Thoracic aorta (tissue), 2 donors: ENCODE results near the gene BICRAL. TPM values are rescaled to one million over a fixed set of nuclear protein-coding genes. Genes with fewer than 3 reads are reported as not detected.

Experiments used
- ATAC-seq: fragments of 150-250 bp; one replicate; pipeline ENCODE4 v1.8.0; 2017; ENCODE audit warnings: low read depth; ENCODE audit not compliant: insufficient number of reproducible peaks, low FRiP score
- DNase-seq: peaks from one replicate; pipeline ENCODE4 v3.0.0-alpha.2; 2020; ENCODE audit warnings: low spot score
- H3K27ac ChIP-seq, 2 donors: fragments of 200-600 bp; sonication (generic); 1 replicate in 1 of 2; 2 replicates in 1 of 2; pipeline ENCODE4 v1.5.1; 2016; ENCODE audit warnings: mild to moderate bottlenecking in 2 of 2, moderate library complexity in 2 of 2
- H3K27me3 ChIP-seq: fragments of 200-600 bp; sonication (generic); replicated peaks from 2 replicates; pipeline ENCODE4 v1.6.0; 2016; ENCODE audit warnings: mild to moderate bottlenecking; ENCODE audit not compliant: insufficient read depth
- H3K36me3 ChIP-seq: fragments of 200-600 bp; sonication (generic); one replicate; pipeline ENCODE4 v1.5.1; 2016
- H3K4me1 ChIP-seq, 2 donors: fragments of 200-600 bp; sonication (generic); 1 replicate in 1 of 2; 2 replicates in 1 of 2; pipeline versions ENCODE4 v1.5.1 to v1.6.0; 2016; ENCODE audit warnings: low read depth in 2 of 2, mild to moderate bottlenecking in 1 of 2; ENCODE audit not compliant: control insufficient read depth in 1 of 2
- H3K4me3 ChIP-seq: fragments of 200-600 bp; sonication (generic); 2 replicates; pipeline ENCODE4 v1.5.1; 2016; ENCODE audit warnings: mild to moderate bottlenecking
- H3K9me3 ChIP-seq: fragments of 200-600 bp; sonication (generic); 2 replicates; pipeline ENCODE4 v1.5.1; 2016
- total RNA-seq, 2 donors: library from RNA; depleted of rRNA; stranded (reverse); fragments of >200 nt; gene quantifications; one replicate each; pipeline versions ENCODE4 v1.1.0 to v1.2.3, GENCODE V29; 2016
- TF ChIP-seq, protein P1 (sequence below): fragments of 200-600 bp; sonication (generic); IDR thresholded peaks from one replicate; pipeline ENCODE4 v1.5.1; 2019; ENCODE audit warnings: antibody characterized with exemption

Gene BICRAL
- total RNA-seq, 2 donors from 2014 or later = 16.5 to 18.8 TPM

DNA sequence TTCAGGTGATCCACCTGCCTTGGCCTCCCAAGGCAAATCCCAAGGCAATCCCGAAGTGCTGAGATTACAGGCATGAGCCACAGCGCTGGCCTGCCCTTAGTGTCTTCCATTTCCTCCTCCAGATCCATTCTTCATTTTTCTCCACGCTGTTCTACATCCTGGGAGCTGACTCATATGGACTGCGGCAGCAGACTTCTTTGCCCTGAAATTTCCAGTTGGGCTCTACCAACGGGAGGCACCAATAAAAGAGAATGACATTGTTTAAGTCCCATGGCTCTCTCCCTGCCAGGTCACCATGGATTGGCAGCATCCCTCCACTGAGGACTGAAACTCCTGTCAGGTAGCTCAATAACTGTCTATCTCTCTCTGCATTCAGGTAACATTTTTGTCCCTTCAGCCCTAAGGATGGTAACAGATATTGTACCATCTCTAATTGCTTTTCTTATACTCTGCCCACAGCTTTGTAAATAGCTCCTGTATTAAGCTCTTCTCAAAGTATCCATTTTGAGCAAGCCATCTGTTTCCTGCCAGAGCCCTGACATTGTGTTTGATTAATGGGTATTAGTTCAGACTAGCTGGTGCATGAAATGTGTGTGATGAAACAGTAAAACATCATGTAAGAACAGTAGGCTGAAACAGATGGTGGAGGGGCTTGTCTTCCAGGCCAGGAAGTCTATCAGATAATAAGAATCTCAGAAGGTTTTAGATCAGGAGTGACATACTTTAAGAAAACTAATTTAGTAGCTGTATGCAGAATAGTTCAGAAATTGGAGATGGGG is 39.5 kb upstream of the BICRAL start:
- H3K27ac ChIP-seq = no peak overlapping the region
- no peaks in the 10 kb centered on the region for H3K27me3 ChIP-seq
- peaks cover 11 to 26% of the 10 kb centered on the region in 2 donors for H3K4me1 ChIP-seq
- DNase-seq (no peak), ATAC-seq (no peak)
- TF ChIP-seq, protein P1, sequence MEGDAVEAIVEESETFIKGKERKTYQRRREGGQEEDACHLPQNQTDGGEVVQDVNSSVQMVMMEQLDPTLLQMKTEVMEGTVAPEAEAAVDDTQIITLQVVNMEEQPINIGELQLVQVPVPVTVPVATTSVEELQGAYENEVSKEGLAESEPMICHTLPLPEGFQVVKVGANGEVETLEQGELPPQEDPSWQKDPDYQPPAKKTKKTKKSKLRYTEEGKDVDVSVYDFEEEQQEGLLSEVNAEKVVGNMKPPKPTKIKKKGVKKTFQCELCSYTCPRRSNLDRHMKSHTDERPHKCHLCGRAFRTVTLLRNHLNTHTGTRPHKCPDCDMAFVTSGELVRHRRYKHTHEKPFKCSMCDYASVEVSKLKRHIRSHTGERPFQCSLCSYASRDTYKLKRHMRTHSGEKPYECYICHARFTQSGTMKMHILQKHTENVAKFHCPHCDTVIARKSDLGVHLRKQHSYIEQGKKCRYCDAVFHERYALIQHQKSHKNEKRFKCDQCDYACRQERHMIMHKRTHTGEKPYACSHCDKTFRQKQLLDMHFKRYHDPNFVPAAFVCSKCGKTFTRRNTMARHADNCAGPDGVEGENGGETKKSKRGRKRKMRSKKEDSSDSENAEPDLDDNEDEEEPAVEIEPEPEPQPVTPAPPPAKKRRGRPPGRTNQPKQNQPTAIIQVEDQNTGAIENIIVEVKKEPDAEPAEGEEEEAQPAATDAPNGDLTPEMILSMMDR = no peak
- no peak overlapping the region for H3K4me3 ChIP-seq
- H3K36me3 ChIP-seq = no peaks in the 10 kb centered on the region
- H3K9me3 ChIP-seq = no peaks in the 10 kb centered on the region

DNA sequence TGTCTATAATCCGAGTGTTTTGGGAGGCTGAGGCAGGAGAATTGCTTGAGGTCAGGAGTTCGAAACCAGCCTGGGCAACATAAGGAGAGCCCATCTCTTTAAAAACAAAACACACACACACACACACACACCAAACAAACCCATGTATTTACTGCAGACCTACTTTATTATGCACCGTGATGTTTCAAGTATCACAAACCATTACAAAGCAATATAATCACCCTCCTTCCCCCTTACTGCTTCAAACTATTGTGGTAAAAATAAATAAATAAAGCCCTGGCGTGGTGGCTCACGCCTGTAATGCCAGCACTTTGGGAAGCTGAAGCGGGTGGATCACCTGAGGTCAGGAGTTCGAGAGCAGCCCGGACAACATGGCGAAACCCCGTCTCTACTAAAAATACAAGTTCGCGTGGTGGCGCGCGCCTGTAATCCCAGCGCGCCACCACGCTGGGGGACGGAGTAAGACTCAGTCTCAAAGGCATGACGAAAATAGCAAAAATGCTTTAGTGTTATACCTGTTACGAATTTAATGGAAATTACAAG is 37.4 kb upstream of the BICRAL start:
- Histone ChIP-seq H3K36me3 (no peaks in the 10 kb centered on the region), H3K27me3 (no peaks in the 10 kb centered on the region), H3K4me3 (peak overlapping the region; percentile 99), H3K9me3 (no peaks in the 10 kb centered on the region), H3K27ac (no peak overlapping the region), H3K4me1 (peaks cover 11 to 41% of the 10 kb centered on the region in 2 donors)
- DNase-seq (no peak), ATAC-seq (no peak)
- TF ChIP-seq, protein P1 = no peak

DNA sequence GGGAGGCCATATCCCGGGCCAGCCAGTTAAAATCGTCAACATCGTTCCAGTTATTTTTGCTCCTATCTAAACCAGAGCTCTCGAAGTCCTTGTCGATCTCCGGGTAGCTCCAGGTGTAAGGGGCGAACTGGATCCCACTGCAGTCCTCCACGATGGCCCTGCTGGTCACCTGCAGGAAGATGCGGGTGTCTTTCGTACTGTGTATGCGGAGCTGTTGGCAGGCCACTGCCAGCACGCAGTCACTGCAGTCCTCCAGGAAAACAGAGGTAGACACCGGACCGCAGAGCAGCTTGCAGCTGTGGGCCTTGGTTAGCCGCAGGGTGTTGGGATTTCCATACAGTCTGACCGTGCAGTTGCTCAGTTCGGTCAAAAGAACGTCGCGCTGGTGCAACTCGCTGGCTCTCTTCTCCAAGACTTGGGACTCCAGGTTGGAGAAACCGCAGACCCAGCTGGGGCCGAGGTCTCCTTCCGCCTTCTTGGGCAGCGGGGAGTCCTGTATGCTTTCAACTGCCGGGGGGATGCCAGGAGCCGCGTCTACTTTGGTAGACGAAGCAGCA is 36.7 kb upstream of the BICRAL start:
- H3K9me3 ChIP-seq = no peaks in the 10 kb centered on the region
- peaks cover 11 to 41% of the 10 kb centered on the region in 2 donors for H3K4me1 ChIP-seq
- ATAC-seq = no peak
- H3K4me3 ChIP-seq = peak overlapping the region; percentile 99
- no peaks in the 10 kb centered on the region for H3K27me3 ChIP-seq
- H3K27ac ChIP-seq = peak overlapping the region; percentile 90 to 97
- H3K36me3 ChIP-seq = no peaks in the 10 kb centered on the region
- DNase-seq = no peak
- TF ChIP-seq, protein P1 = no peak

DNA sequence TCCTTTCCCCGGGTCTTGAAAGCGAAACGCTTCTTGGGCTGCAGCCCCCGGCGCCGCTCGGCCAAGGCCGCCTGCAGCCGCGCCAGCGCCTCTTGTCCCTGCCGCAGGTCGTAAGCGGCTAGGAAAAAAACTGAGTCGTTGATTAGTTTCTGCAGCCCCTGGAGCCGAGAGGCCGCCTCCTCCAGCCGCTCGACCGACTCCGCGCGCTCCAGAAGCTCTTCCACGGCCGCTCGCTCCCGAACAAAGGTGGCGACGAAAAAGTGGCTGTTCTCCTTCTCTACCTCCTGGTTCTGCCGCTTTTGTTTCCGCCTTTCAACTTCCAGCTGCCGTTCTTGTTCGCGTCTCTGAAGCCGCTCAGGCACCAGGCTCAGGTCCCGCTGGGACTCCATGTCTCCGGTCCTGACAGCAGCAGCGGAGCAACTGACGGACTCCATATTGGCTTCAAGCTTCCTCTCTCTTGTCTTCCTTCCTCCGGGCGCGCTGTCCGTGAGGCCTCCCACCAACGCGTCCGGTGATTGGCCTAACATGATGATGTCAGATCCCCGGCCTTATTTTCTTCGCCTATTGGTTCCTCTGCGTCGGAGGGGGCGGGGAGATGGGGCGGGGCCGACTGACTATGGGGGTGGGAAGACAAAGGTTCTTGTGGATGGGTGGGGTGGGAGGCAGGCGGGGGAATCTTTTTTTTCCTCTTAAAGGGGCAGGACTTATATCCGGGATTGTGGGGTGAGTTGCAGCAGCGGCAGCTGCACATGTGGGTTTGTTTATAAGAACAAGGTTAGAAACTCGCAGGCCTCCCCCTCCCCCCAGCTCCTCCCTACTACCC is 36.0 kb upstream of the BICRAL start, which contains the start of gene TBCC:
TBCC (minus strand) TSS at position 464 of the 823 bp plus-strand sequence; CDS start at position 434, 30 bp downstream.
- DNase-seq = peak; percentile 91
- H3K4me3 ChIP-seq = peak within 1 kb of the TSS; percentile 99
- H3K4me1 ChIP-seq = peaks cover 11 to 41% of the 10 kb centered on the region in 2 donors
- ATAC-seq = peak; percentile 96
- H3K36me3 ChIP-seq = no peaks in the 10 kb centered on the region
- peak within 1 kb of the TSS; percentile 91 to 97 for H3K27ac ChIP-seq
- no peaks in the 10 kb centered on the region for H3K9me3 ChIP-seq
- TF ChIP-seq, protein P1 = no peak
- H3K27me3 ChIP-seq = no peaks in the 10 kb centered on the region
